Pancreas (tissue), 10 donors: ENCODE measurements around the gene PADI1. TPM values are rescaled to one million over a fixed set of nuclear protein-coding genes. Genes with fewer than 3 reads are reported as not detected.

Experiments
- ATAC-seq, 4 donors: fragments of 200-7000 bp; cut with Tn5 transposase; one replicate each; pipeline versions ENCODE4 v1.8.0 to v1.9.1; 2020; ENCODE audit warnings: mild to moderate bottlenecking in 4 of 4, moderate library complexity in 4 of 4
- DNase-seq, 6 donors: peaks; one replicate each; pipeline ENCODE4 v3.0.0-alpha.2; 2020
- FAIRE-seq: peaks from 2 replicates; lab custom pipeline; 2012; peaks lifted over from hg19 to GRCh38; lab: Jason Lieb, UNC
- H3K27ac ChIP-seq, 4 donors: fragments of 200-600 bp; sonication (generic); 1 replicate in 3 of 4; 2 replicates in 1 of 4; pipeline versions ENCODE4 v1.5.0 to v1.8.0; 2020
- H3K27me3 ChIP-seq, 4 donors: fragments of 200-600 bp; one replicate each; pipeline ENCODE4 v1.8.0; 2021
- H3K36me3 ChIP-seq, 3 donors: fragments of 200-600 bp; sonication (generic) in 1 of 3; one replicate each; pipeline versions ENCODE4 v1.5.0 to v1.8.0; 2020 to 2021
- H3K4me1 ChIP-seq, 3 donors: fragments of 200-600 bp; one replicate each; pipeline ENCODE4 v1.8.0; 2021
- H3K4me3 ChIP-seq, 4 donors: fragments of 200-600 bp; sonication (generic) in 2 of 4; one replicate each; pipeline versions ENCODE4 v1.5.0 to v1.8.0; 2020 to 2021
- H3K9me3 ChIP-seq, 4 donors: fragments of 200-600 bp; one replicate each; pipeline ENCODE4 v1.8.0; 2021
- WGBS, 2 donors: extraction: QIAGEN DNeasy Blood & Tissue Kit; methylation state at CpG; one replicate each; pipeline ENCODE4 v1.1.7; 2013; 5-methylcytosine and 5-hydroxymethylcytosine counted together
- intact Hi-C, 3 donors: fragments of 100-400 bp; cut with DNase I; formaldehyde crosslinking; loops; one replicate each; pipeline versions ENCODE4 v1.11.1 to v1.14.2; 2022
- polyA plus RNA-seq, 2 donors: library from polyadenylated mRNA; stranded (reverse); fragments of 200-250 nt; gene quantifications; one replicate each; pipeline ENCODE4 v1.2.3, GENCODE V29; 2013
- total RNA-seq, 6 donors: library from RNA; stranded (reverse); fragmentation: NEBNext Ultra II Directional in 4 of 6; extraction: Animal tissue kit (Norgen Biotek cat#: 25700) in 4 of 6; gene quantifications; one replicate each; pipeline versions ENCODE4 v1.2.1 to v1.2.4, GENCODE V29; 2021 to 2023
- TF ChIP-seq, protein P1 (sequence below), 4 donors: fragments of 200-600 bp; sonication (generic) in 3 of 4; IDR thresholded peaks; one replicate each; pipeline versions ENCODE4 v1.5.0 to v1.8.0; 2021; ENCODE audit warnings: antibody characterized with exemption in 4 of 4
- donor health status: healthy with polysubstance abuse.
- donor health status: DM: no; HTN: no; CAD: no; lungs with moderate emphysema.
- donor health status: DM: no; HTN: no; CAD: no.
- donor health status: control.
- donor health status: control.
- donor health status: Bipolar disorder and iron deficiency.
- donor health status: DM: yes; HTN: yes; CAD: no.
- donor health status: DM: no; HTN: no; CAD: no.
- donor health status: DM: no; HTN: no; CAD: no.
- donor health status: DM: yes; HTN: yes; CAD: no.

The PADI1 gene
- total and polyA plus RNA-seq, 8 donors, result 0.23 TPM; not detected in 7

DNA sequence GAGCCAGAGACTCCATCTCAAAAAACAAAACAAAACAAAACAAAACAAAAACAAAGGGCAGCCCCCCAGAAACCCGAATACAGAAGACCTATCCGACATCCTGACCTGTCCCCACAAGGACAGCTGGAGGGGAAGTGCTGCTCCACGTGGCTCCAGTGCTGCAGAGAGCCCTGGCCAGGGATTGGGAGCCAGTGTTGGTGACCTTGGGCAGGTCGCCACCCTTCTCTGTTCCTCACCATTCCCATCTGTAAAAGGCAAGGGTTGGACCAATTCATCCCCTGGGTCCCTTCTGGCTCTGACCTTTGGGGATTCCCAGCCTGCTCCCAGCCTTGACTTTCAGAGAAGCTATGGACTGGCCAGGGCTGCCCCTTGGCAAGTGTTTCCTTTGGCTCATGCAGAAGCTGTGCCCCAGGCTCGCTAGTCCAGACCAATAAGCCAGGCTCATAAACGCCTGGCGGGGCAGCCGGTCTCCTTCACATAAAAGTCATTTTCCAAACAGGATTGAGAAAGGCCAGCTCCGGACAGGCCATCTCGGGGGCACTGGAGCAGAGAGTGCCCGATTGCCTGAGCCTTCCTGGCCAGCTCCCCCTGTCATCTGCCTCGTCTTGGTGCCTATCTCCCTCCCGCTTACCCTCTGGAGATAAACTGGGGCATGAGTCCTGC is 20.0 kb upstream of the PADI1 start:
- DNase-seq, result no peak
- no peak overlapping the region for H3K27ac ChIP-seq
- peak in 1 of 4 donors; percentile 47 for ATAC-seq
- no peaks in the 10 kb centered on the region for H3K27me3 ChIP-seq
- H3K36me3 ChIP-seq, result no peaks in the 10 kb centered on the region
- no peaks in the 10 kb centered on the region for H3K4me1 ChIP-seq
- WGBS, 2 donors, result 65 to 76% methylated on average over 13 of the region's 13 CpGs
- H3K4me3 ChIP-seq, result no peak overlapping the region
- FAIRE-seq, result no peak
- TF ChIP-seq, protein P1, sequence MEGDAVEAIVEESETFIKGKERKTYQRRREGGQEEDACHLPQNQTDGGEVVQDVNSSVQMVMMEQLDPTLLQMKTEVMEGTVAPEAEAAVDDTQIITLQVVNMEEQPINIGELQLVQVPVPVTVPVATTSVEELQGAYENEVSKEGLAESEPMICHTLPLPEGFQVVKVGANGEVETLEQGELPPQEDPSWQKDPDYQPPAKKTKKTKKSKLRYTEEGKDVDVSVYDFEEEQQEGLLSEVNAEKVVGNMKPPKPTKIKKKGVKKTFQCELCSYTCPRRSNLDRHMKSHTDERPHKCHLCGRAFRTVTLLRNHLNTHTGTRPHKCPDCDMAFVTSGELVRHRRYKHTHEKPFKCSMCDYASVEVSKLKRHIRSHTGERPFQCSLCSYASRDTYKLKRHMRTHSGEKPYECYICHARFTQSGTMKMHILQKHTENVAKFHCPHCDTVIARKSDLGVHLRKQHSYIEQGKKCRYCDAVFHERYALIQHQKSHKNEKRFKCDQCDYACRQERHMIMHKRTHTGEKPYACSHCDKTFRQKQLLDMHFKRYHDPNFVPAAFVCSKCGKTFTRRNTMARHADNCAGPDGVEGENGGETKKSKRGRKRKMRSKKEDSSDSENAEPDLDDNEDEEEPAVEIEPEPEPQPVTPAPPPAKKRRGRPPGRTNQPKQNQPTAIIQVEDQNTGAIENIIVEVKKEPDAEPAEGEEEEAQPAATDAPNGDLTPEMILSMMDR (IDR thresholded peaks at IDR 0.05), result no peak
- no peaks in the 10 kb centered on the region for H3K9me3 ChIP-seq
- intact Hi-C loops, result no loop called here

DNA sequence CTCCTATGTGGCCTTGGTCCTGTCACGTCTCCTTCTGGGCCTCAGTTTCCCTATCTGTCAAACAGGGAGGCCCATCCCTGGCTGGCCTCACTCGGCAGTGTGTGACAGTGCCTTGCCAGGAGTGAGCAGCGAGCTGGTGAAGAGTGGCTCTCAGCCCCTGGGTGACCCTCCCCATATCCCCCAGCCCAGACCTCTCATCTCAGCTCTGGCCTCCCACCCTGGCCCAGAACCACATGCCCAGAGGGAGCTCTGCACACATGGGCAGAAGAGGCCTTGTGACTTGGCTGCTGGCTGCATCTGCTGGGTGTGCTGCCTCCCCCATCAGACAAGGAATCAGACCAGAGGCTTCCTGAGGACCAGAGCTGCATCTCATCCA is 19.5 kb upstream of the PADI1 start:
- Histone ChIP-seq H3K27ac (no peak overlapping the region), H3K36me3 (no peaks in the 10 kb centered on the region), H3K4me3 (no peak overlapping the region), H3K27me3 (no peaks in the 10 kb centered on the region), H3K9me3 (no peaks in the 10 kb centered on the region), H3K4me1 (no peaks in the 10 kb centered on the region)
- intact Hi-C loops, result no loop called here
- TF ChIP-seq, protein P1 (IDR thresholded peaks at IDR 0.05), result no peak
- FAIRE-seq (no peak), DNase-seq (no peak), ATAC-seq (no peak)
- WGBS, 2 donors, result 63 to 87% methylated on average over 3 of the region's 3 CpGs

DNA sequence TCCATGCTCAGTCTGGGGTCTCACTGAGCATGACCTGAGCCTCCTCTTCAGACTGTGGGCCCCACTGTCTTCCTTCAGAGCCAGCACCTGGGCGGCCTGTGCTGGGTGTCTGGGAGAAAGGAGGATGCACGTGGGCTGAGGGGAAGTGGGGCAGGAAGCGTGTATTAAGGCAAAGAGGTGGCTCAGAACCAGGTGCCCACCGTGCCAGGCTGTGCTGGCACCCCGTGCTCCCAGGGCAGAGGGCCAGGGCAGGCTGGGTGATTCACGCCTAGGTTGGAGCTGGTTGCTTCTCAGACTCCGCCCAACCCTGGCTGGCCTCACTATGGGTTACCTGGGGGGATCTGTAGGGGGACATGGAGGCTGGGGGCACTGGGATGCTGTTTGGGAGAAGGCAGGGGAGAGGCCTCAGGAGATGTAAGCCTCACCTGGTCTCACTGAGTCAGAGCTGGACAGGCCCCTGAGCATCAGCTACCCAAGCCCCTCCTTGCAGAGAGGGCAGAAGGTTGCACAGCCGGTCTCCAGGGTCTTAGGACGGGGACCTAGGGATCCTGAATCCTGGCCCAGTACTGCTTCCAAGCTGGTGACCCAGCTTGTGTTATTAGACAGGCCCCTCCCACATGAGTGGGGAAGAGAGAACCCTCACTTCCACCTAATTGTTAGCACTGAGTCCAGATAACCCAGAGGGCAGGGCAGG is 18.6 kb upstream of the PADI1 start:
- TF ChIP-seq, protein P1 (IDR thresholded peaks at IDR 0.05), result no peak
- Histone ChIP-seq H3K27ac (no peak overlapping the region), H3K4me3 (no peak overlapping the region), H3K4me1 (no peaks in the 10 kb centered on the region), H3K9me3 (no peaks in the 10 kb centered on the region), H3K27me3 (no peaks in the 10 kb centered on the region), H3K36me3 (no peaks in the 10 kb centered on the region)
- FAIRE-seq, result no peak
- ATAC-seq, result no peak
- DNase-seq, result no peak
- whole genome bisulfite sequencing, 2 donors, result 65 to 71% methylated on average over 9 of the region's 9 CpGs
- intact Hi-C loops, result no loop called here

DNA sequence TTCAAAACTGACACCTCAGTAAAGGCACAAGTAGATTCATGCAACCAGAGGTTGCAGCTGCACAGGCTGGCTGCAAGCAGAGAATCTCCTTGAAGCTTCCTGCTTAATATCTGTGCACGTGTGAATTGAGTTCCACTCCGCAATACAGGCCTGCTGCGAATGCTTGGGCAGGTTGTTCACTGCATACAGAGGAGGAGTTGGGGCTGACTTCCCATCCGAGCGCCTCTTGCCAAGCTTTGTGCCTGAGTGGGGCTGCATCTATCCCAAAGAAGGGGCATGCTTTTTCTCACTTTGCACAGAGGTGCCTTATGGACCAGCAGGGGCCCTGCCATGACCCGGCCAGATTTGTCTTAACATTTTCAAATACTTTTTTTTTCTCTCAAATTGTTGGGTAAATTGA is 17.9 kb upstream of the PADI1 start:
- WGBS, 2 donors, result 67 to 79% methylated on average over 6 of the region's 6 CpGs
- no peak overlapping the region for H3K4me3 ChIP-seq
- TF ChIP-seq, protein P1 (IDR thresholded peaks at IDR 0.05), result no peak
- H3K27me3 ChIP-seq, result no peaks in the 10 kb centered on the region
- no peaks in the 10 kb centered on the region for H3K36me3 ChIP-seq
- no peak for DNase-seq
- H3K9me3 ChIP-seq, result no peaks in the 10 kb centered on the region
- no peaks in the 10 kb centered on the region for H3K4me1 ChIP-seq
- ATAC-seq, result no peak
- intact Hi-C loops, result no loop called here
- FAIRE-seq, result no peak
- no peak overlapping the region for H3K27ac ChIP-seq

DNA sequence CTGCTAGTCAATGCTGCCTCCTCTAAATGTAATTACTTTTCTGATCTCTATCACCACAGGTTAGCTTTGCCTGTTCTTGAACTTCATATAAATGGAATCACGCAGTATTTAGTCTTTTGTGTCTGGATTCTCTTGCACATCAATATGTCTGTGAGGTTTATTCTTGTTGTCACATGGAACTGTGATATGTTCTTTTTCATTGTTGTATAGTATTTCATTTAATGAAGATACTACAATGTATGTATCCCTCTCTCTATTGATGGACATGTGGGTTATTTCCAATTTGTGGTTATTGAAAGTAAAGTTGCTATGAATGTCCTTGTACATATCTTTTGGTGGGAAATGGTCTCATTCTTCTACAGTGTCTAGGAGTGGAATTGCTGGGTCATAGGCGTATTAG is 16.7 kb upstream of the PADI1 start:
- no peak overlapping the region for H3K27ac ChIP-seq
- DNase-seq (no peak), ATAC-seq (no peak), FAIRE-seq (no peak)
- no peaks in the 10 kb centered on the region for H3K4me1 ChIP-seq
- intact Hi-C loops, result no loop called here
- H3K9me3 ChIP-seq, result no peaks in the 10 kb centered on the region
- WGBS, 2 donors, result 85 to 87% methylated on average over 2 of the region's 2 CpGs
- H3K36me3 ChIP-seq, result no peaks in the 10 kb centered on the region
- H3K27me3 ChIP-seq, result no peaks in the 10 kb centered on the region
- TF ChIP-seq, protein P1 (IDR thresholded peaks at IDR 0.05), result no peak
- no peak overlapping the region for H3K4me3 ChIP-seq
